ENCODE results near the gene BCL6. TPM values are rescaled to one million over a fixed set of nuclear protein-coding genes. Genes with fewer than 3 reads are reported as not detected.
A peak's percentile ranks its signal among the peaks of the same experiment; 100 is the strongest.
"Not testable (repeated sequence)": the region's sequence is repeated elsewhere in the genome, so short reads cannot be mapped to it uniquely, and the experiment has no call there.

The BCL6 gene
- total RNA-seq, 1 experiment from 2014 or later: 2.8 TPM

DNA sequence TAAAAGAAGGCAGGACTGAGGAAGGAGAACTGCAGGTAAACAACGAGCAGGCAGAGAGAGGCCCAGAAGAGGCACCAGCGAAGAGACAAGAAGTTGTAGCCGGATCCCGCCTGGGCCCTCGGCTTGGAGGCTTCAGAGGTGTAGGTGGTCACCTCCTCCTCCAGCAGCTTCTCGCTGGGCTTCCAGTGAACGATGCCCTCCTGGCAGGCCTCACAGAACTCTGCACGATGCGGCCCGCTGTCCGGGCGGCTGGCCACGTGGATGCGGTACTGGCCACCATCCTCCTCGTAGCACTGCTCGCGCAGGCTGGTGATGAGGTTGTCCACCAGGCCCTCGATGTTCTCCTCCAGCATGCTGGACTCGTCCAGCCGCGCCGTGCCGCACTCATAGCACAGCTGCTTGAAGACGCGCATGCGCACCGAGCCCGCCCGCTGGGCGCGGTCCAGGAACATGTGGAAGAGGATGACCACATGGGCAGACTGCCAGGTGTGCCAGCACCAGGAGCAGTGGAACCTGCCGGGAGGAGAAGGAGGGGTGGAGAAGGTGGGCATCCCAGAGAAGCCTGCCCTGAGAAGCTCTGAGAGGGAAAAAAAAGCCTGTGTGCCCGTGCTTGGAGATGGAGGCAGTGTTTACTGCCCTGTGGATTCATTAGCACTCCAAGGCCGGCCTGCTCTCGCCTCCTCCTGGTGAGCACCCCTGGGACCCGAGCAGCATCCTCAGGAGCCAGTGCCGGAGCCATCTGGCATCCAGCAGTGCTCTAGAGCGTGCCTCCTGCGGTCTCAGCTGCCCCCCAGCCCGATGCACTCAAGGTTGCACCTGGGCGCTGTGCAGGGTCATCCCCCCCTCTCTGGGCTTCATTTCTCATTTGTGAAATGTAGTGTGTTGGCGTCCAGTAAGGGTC, 46.5 kb downstream of the BCL6 start:
- Histone ChIP-seq H3K36me3 (replicated peaks; ENCODE audit: control insufficient read depth, insufficient read depth, low read length) (no peaks in the 10 kb centered on the region), H3K27me3 (ENCODE audit: control insufficient read depth, insufficient read depth, low read length) (no peaks in the 10 kb centered on the region), H3K4me3 (ENCODE audit: insufficient read depth, low read depth, low read length) (no peak overlapping the region)
- no peak for DNase-seq

DNA sequence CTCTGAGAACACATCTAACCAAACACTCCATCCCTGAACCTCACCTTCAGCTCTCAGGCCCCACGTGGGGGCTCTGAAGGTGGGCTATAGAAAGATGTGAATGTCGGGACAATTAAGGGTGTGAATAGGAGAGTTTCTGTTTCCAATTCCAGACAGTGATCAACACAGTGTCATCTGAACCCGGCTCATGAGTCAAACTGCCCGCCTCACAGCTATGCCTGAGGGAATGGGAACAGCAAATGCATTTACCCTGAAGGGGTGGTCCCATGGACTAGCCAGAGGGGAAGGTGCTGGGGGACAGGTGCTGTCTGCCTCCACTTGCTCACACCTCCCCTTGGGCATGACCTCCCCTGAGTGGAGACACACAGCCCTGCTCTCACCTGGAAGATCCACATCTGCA, 49.2 kb downstream of the BCL6 start:
- Histone ChIP-seq H3K36me3 (replicated peaks; ENCODE audit: control insufficient read depth, insufficient read depth, low read length) (no peaks in the 10 kb centered on the region), H3K4me3 (ENCODE audit: insufficient read depth, low read depth, low read length) (no peak overlapping the region), H3K27me3 (ENCODE audit: control insufficient read depth, insufficient read depth, low read length) (no peaks in the 10 kb centered on the region)
- no peak for DNase-seq

DNA sequence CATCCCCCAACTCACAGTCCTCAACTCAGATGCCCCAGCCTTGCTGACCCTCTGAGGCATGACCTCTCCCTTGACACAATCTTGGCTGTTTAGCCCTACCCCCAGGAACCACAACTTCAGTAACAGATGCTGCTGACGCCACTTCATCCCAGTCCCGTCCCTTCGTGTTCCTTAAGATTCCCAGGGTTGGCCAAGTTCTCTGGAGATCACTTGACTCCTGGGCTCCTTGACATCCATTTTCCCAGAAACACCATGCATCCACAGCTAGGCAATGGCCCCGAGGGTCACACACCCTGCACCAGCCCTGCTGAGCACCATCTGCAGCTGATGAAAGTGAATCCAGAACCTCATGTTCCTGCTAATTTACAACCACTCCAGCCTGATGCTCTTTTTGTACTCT, 49.8 kb downstream of the BCL6 start:
- no peak for DNase-seq
- H3K4me3 ChIP-seq (ENCODE audit: insufficient read depth, low read depth, low read length): no peak overlapping the region
- no peaks in the 10 kb centered on the region for H3K36me3 ChIP-seq (replicated peaks; ENCODE audit: control insufficient read depth, insufficient read depth, low read length)
- H3K27me3 ChIP-seq (ENCODE audit: control insufficient read depth, insufficient read depth, low read length): no peaks in the 10 kb centered on the region

DNA sequence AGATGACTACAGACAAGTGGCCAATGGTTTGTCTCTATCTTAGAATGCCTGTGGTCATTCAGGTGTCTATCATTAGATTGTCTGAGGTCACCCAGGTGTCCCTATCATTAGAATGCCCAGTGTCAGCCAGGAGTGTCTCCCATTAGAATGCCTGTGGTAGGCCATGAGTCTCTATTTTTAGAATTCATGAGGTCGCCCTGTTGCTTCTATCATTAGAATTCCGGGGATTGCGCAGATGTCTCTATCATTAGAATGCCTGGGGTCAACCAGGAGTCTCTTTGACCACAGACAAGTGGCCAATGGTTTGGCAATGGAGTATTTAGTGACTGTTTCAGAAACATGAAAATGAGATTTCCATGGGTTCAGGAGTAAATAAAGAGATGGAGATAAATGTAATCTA, 50.5 kb downstream of the BCL6 start:
- Histone ChIP-seq H3K4me3 (ENCODE audit: insufficient read depth, low read depth, low read length) (no peak overlapping the region), H3K27me3 (ENCODE audit: control insufficient read depth, insufficient read depth, low read length) (no peaks in the 10 kb centered on the region), H3K36me3 (replicated peaks; ENCODE audit: control insufficient read depth, insufficient read depth, low read length) (no peaks in the 10 kb centered on the region)
- no peak for DNase-seq

DNA sequence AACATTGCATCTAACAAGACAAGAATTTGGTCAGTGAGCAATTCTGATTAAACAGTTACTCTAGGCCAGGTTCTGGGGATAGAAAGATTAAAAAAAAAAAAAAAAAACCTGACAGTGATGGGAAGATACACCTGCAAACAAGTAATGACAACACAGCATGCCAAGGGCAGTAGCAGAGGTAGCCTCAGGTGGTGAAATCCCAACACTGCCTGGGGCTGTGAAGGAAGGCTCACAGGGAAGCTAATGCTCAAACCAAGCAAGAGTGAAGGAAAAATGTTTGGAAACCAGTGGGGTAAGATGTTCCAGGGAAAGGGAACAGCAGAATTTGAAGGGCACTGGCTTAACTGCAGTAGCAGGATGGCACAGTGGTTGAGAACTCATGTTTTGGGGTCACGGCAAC, 51.8 kb downstream of the BCL6 start:
- Histone ChIP-seq H3K4me3 (ENCODE audit: insufficient read depth, low read depth, low read length) (no peak overlapping the region), H3K27me3 (ENCODE audit: control insufficient read depth, insufficient read depth, low read length) (no peaks in the 10 kb centered on the region)
- DNase-seq: no peak

DNA sequence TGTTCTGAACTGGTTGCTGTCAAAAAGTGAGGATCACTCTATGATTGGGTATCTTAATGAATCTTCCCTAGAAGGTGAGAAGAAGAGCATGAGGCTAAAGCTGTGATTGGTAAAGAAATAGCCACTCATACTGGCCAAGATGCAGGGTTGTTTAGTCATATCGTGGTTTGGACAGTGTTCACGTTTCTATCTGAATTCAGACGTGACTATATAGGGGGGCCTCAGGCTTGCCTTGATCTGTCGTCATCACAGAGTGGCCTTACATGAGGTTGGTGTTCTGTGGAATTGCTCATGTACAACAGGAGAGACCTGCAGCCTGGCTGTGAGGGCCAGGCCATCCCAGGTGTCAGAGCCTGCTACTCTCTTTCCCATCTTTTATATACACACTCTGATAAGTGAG, 55.3 kb downstream of the BCL6 start:
- no peak for DNase-seq
- Histone ChIP-seq H3K36me3 (replicated peaks; ENCODE audit: control insufficient read depth, insufficient read depth, low read length) (no peaks in the 10 kb centered on the region), H3K27me3 (ENCODE audit: control insufficient read depth, insufficient read depth, low read length) (no peaks in the 10 kb centered on the region), H3K4me3 (ENCODE audit: insufficient read depth, low read depth, low read length) (no peak overlapping the region)

More for the DNA sequence above, 51.8 kb downstream of the BCL6 start:
- H3K36me3 ChIP-seq (replicated peaks; ENCODE audit: control insufficient read depth, insufficient read depth, low read length): no peaks in the 10 kb centered on the region

DNA sequence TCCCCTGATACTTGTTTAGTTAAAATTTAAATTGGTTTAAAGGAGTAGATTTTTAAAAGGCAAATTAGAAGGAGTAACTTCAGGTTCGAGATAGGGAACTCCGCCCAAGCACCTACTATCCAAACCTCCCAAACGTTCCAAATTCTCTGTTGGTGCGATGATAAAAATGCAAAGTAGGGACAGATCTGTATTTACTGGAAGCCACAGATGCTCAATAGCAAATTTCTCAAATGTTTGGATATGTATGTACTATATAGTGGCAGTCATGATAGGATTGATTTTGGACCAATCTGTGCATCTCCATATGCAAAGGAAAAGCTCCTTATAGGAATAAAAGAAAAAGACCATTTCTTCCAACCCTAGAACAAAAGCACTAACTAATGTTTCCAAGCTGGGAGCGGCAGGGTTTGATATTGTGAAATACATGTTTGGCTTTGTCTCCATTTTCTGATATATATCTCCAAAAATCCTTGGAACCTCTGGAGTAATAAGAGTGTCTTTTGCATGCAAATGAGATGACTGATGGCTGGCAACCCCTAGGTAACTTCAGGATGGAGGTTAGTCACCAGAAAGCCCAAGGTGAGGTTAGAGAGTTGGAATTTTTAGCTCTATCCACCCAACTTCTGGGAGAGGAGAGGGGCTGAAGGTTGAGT, 58.5 kb downstream of the BCL6 start:
- H3K36me3 ChIP-seq (replicated peaks; ENCODE audit: control insufficient read depth, insufficient read depth, low read length): no peaks in the 10 kb centered on the region
- H3K27me3 ChIP-seq (ENCODE audit: control insufficient read depth, insufficient read depth, low read length): no peaks in the 10 kb centered on the region
- H3K4me3 ChIP-seq (ENCODE audit: insufficient read depth, low read depth, low read length): no peak overlapping the region
- no peak for DNase-seq

DNA sequence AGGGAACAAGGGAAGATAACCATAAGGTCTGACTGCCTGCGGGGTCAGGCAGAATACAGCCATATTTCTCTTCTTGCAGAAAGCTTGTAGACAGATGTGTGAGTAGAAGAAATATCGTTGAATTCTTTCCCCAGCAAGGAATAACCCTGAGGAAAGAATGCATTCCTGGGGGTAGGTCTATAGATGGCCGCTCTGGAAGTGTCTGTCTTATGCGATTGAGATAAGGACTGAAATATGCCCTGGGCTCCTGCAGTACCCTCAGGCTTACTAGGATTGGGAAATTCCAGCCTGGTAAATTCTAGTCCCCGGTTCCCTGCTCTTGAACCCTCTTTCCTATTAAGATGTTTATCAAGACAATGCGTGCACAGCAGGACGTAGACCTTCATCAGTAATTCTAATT, 59.3 kb downstream of the BCL6 start:
- Histone ChIP-seq H3K27me3 (ENCODE audit: control insufficient read depth, insufficient read depth, low read length) (no peaks in the 10 kb centered on the region), H3K4me3 (ENCODE audit: insufficient read depth, low read depth, low read length) (no peak overlapping the region), H3K36me3 (replicated peaks; ENCODE audit: control insufficient read depth, insufficient read depth, low read length) (no peaks in the 10 kb centered on the region)
- DNase-seq: no peak

DNA sequence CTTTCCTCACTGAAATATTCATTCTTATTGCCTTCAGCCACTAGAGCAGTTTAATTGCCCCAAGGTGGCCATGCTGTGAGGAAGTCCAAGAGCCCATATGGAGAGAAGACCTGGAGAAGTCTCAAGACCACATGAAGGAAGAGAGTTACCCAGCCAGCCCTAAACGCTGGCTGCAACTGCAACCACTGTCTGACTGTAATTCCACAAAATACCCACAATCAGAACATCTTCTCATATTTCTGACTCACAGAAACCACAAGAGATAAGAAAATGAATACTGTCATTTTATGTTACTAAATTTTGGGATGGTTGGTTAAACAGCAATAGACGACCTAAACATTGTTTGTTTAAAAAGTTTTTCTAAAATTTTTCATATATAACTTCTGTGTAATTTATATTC, 60.4 kb downstream of the BCL6 start:
- no peaks in the 10 kb centered on the region for H3K27me3 ChIP-seq (ENCODE audit: control insufficient read depth, insufficient read depth, low read length)
- DNase-seq: no peak
- no peaks in the 10 kb centered on the region for H3K36me3 ChIP-seq (replicated peaks; ENCODE audit: control insufficient read depth, insufficient read depth, low read length)
- H3K4me3 ChIP-seq (ENCODE audit: insufficient read depth, low read depth, low read length): no peak overlapping the region

DNA sequence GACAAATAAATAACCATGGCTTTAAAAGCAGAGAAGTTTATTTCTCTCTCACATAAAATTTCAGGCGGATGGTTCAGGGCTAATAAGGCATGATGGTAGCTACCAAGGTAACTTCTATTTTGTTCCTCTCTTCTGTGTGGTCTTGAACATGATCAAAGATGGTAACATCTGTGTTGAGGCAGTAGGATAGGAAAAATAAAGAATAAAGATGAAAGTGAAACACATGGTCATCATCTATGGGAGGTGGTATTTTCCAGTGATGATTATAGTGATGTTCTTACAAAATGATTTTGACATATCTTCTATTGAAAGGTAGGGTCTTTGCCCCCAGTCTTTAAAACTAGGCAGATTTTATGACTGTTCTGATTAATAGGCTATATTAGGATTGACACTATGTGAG, 60.8 kb downstream of the BCL6 start:
- no peaks in the 10 kb centered on the region for H3K27me3 ChIP-seq (ENCODE audit: control insufficient read depth, insufficient read depth, low read length)

DNA sequence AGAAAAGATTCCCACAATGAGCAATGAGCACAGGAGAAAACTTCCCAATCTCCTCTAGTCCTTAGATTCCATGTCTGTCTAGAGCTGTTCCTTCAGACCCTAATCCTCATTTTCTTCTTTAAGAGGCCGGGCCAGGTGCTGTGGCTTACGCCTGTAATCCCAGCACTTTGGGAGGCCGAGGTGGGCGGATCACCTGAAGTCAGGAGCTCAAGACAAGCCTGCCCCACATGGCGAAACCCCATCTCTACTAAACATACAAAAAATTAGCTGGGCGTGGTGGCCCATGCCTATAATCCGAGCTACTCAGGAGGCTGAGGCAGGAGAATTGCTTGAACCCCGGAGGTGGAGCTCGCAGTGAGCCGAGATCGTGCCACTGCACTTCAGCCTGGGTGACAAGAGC, 63.5 kb downstream of the BCL6 start:
- not testable (repeated sequence) for DNase-seq; H3K4me3 ChIP-seq (ENCODE audit: insufficient read depth, low read depth, low read length); H3K27me3 ChIP-seq (ENCODE audit: control insufficient read depth, insufficient read depth, low read length); H3K36me3 ChIP-seq (replicated peaks; ENCODE audit: control insufficient read depth, insufficient read depth, low read length)

More for the DNA sequence above, 60.8 kb downstream of the BCL6 start:
- no peak overlapping the region for H3K4me3 ChIP-seq (ENCODE audit: insufficient read depth, low read depth, low read length)
- no peak for DNase-seq
- no peaks in the 10 kb centered on the region for H3K36me3 ChIP-seq (replicated peaks; ENCODE audit: control insufficient read depth, insufficient read depth, low read length)

DNA sequence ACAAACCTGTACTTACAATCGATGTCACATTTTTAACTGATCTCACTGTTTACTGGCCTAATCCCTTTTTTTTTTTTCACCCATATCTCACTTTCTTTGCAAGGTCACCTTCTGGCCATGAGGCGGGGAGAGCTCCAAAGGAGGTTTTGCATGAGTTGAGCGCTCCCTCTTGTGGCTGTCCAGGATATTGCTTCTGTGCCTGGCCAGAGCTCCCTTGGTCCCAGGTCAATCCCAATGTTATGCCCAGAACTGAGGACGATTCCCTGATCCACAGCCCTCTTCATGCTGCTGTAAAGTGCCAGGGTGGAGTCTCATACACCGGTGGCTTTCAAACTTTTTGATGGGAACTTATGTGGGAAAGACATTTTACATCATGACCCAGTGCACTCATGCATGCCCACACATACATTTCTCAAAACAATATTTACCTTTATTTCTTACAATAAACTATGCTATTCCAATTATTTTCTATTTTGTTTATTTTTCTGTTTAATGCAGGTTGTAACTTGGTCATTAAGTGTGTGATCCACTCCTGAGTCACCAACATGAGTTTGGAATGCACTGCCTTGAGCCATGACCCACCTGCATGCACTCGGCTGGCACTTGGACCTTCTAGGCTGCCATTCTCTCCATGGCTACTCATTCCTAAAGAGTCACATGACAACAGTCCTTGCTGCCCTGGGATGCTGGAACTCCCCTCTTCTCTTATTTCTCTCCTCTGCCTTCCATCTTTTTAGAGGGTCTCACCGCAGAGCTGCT, 65.5 kb downstream of the BCL6 start:
- Histone ChIP-seq H3K27me3 (ENCODE audit: control insufficient read depth, insufficient read depth, low read length) (no peaks in the 10 kb centered on the region; the same call in 1 of the 2 replicates), H3K36me3 (replicated peaks; ENCODE audit: control insufficient read depth, insufficient read depth, low read length) (no peaks in the 10 kb centered on the region), H3K4me3 (ENCODE audit: insufficient read depth, low read depth, low read length) (no peak overlapping the region)
- peak; percentile 69 for DNase-seq

DNA sequence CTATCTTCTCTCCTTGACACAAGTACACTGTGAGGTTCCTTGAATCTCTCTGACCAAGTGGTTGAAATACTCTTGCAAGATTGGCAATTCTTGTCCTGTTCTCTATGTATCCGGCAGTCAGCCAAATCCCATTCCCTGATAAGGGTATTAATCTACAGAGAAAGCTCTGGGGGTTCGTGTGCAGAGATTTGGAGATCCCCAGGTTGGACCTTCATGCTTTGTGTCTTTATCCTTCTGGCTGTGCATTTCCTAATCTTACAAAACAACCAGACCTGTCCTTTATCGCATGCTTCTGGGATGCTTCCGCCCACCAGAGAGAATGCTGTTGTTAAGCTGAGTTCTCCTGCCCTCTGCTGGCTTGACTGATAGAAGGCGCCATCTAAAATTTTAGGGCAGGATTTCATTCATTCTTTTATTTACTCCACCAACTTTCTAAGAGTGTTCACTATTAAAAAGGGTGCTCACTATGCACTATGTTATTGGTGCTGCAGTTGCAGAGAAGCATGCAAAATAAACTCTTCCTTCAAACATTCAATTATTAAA, 66.5 kb downstream of the BCL6 start:
- Histone ChIP-seq H3K36me3 (replicated peaks; ENCODE audit: control insufficient read depth, insufficient read depth, low read length) (no peaks in the 10 kb centered on the region), H3K27me3 (ENCODE audit: control insufficient read depth, insufficient read depth, low read length) (no peaks in the 10 kb centered on the region; the same call in 1 of the 2 replicates), H3K4me3 (ENCODE audit: insufficient read depth, low read depth, low read length) (no peak overlapping the region)
- peak; percentile 36 for DNase-seq

DNA sequence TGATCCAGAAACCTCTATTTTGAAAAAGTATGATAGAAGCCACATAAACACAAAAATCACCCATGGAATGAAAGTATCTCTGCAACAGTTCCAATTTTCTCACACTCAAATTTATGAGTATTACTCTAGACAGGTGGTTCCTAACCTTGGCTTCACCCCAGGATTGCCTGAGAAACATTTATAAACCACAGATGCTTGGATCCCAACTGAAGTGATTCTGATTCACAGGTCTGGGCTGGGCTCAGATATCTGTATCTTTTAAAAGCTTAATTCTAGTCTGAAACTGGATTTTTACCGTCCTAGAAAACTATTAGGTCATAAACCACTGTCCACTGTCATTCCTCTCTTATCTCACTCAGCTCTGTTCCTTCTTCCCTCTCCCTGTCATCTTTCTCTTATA, 67.7 kb downstream of the BCL6 start:
- H3K27me3 ChIP-seq (ENCODE audit: control insufficient read depth, insufficient read depth, low read length): no peaks in the 10 kb centered on the region; the same call in 1 of the 2 replicates
- DNase-seq: no peak
- H3K36me3 ChIP-seq (replicated peaks; ENCODE audit: control insufficient read depth, insufficient read depth, low read length): no peaks in the 10 kb centered on the region
- H3K4me3 ChIP-seq (ENCODE audit: insufficient read depth, low read depth, low read length): no peak overlapping the region

Data from H7 (cell line).